Fibroblast of skin of left biceps (primary cell): Measurements from ENCODE around the gene ZFHX3.
A peak's percentile ranks its signal among the peaks of the same experiment; 100 is the strongest.

Source experiments
- DNase-seq, 2 experiments: peaks; one replicate each; pipeline ENCODE4 v3.0.0-alpha.2; 2013; ENCODE audit warnings: low read depth in 2 of 2

The ZFHX3 gene

DNA sequence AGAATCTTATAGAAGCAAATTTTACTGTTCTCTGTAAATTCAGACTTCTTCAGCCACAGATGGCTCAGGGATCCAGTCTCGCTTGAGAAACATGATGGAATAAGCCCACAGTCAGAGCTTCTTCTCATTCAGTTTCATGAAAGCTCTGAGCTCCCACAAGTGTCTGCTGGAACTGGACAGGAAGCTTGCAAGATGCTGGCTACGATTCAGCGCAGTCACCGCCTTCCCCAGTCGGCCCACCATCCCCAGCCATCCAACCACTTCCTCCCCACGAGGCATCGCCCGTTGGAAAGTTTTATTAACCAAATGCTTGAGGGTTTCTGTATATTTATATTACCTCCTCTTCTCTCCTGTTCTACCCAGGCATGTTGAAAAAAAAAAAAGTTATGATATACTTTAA lies 171.7 kb downstream of the ZFHX3 start:
- DNase-seq: peak; percentile 26 to 32

DNA sequence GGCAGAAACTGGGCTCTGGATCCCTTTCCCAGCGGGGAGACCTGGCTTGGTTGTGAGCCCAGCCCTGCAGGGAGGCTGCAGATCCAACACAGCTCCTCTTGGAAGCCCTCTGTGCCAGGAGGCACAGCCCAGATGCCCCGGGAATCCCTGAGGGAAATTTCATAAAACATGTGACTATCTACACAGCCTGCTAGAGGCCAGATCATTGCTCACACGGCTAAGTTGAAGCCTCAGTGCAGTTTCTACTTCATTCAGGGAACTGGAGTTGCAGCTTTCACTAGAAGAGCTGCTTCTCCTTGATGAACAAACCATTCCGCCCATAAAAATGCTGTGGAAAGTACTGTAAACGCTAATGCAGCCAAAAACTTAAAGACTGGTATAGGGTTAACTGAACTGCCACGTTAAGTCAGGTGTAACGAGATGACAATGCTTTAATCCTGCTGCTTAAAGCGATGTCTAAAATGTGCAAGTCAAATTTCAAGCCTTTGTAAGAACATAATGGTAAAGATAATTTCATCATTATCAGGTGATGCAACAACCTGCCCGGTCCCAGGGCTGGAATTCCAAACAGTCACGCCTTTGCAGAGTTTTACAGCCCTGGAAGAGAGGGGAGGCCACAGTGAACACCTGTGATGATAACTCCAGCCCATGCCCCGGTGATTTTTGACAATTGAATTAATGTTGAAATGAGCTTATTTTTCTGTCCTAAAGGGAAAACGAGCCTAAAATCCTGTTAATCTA lies 172.5 kb downstream of the ZFHX3 start:
- DNase-seq: no peak

DNA sequence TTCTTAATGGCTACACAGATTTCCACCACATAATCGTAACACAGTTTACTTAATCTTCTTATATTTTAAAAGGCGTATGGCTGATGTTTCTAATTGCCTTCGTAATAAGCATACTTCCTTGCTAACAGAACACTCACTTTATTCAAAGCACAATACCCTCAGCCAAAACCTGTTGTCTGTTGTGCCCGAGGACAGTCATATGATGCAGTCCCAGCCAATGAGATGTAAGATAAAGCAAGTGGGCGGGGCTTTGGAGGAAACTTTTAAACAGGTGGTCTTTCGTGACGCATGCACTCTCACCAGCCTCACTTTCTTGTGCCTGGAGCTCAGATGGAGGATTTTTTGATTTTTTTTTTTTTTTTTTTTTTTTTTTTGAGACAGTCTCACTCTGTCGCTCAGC lies 174.1 kb downstream of the ZFHX3 start:
- DNase-seq: no peak

DNA sequence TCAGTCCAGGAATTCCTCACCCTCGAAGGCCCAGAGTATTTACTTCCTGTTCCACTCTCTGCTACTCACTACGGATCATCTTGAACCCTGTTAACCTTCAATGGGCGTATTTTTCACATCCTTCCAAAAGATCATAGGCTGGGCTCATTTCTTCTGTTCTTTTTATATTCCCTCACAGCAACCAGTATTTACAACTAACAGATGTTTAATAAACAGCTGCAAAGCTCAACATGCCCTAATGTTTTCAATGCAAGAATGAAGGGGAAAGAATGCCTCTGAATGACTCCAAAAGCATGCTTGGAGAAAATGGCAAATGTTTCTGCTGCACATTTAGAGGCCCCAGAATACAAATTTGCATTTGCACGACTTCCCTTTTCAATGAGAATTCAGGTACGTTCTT lies 174.9 kb downstream of the ZFHX3 start:
- DNase-seq: no peak

DNA sequence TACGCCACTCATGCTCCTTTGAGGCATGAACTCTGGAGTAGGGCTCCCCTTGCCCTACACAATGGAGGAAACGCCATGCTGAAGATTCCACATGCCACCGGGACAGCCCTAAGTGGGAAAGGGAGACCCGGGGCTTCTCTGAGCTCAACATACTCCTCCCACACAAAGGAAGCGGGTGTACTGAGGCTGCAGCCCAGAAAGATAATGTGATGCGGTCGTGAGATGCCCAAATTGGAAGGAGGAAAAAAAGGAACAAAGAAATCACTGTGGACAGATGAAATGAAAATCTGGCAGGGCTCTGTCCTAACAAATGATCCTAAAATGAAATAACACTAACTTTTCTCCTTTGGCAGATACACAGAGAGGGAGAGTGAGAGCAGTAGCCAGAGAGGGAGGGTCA lies 182.1 kb downstream of the ZFHX3 start:
- no peak for DNase-seq

- no peak for DNase-seq
These were observed 182.7 kb downstream of the ZFHX3 start for GRCh38 chr16:72865258-72865657.

- DNase-seq: no peak
These were observed 183.6 kb downstream of the ZFHX3 start for GRCh38 chr16:72864130-72864833.

DNA sequence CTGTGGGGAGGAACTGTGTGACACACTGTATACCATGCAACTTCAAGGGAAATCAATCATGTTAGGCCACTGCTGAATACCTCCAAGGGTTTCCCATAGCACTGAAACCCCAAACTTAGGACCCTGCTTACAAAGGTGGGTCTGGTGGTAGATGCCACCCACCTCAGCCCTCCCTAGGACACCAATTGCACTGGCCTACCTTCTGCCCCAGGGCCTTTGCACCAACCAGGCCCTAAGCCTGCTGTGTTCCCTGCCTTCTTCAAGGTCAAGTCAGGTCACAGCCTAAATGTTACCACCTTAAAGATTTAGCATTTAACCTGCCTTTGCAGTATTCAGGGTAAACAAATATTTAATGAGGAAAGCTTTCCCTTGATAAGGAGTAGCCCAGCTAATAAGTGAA lies 185.8 kb downstream of the ZFHX3 start:
- no peak for DNase-seq

- DNase-seq: no peak
These were observed 187.0 kb downstream of the ZFHX3 start for GRCh38 chr16:72860726-72861562.

- DNase-seq: no peak
These were observed 188.3 kb downstream of the ZFHX3 start for GRCh38 chr16:72859581-72859980.

DNA sequence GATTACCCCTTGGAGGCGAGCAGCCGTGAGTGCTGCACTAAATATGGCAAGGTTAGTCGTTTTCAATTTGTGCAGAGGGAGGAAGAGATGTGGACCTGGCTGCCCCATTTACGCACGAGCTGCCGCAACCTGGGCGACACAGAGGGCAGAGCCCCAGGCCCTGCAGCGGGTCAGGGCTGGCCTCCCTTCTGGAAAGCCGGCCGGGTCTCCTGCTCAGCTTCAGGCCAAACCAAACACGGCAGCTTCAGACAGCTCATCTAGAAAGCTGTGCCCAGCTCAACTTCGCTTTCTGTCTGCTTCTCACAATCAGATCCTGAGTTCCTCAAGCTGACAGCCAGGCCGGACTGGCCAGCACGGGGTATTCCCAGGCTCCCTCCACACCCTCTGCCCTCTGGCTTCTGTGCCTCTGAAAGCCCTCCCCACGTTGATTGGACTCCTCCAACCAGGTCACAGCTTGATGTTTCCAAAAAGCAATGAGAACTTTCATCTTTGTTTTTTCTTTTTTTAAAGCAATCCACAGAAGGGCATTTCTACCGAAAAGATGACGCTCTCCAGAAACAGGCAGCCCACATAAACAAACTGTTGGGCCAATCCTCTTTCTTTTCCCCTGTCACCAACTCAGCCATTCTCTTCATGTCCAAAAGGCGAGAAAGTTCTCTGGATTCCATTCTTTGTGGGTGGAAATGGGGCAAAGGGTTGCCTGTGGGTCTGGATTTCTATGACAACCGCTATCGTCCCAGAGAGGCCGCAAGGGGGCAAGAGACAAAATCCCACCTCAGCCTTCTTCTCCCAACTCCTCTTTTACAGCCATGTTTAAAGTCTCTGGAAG lies 189.0 kb downstream of the ZFHX3 start:
- DNase-seq: no peak

GRCh38 chr16:72857834-72858664 lies 189.9 kb downstream of the ZFHX3 start:
- no peak for DNase-seq

GRCh38 chr16:72856797-72857196 lies 191.1 kb downstream of the ZFHX3 start:
- DNase-seq: no peak

- DNase-seq: no peak
These were observed 193.5 kb downstream of the ZFHX3 start for GRCh38 chr16:72854267-72854959.

DNA sequence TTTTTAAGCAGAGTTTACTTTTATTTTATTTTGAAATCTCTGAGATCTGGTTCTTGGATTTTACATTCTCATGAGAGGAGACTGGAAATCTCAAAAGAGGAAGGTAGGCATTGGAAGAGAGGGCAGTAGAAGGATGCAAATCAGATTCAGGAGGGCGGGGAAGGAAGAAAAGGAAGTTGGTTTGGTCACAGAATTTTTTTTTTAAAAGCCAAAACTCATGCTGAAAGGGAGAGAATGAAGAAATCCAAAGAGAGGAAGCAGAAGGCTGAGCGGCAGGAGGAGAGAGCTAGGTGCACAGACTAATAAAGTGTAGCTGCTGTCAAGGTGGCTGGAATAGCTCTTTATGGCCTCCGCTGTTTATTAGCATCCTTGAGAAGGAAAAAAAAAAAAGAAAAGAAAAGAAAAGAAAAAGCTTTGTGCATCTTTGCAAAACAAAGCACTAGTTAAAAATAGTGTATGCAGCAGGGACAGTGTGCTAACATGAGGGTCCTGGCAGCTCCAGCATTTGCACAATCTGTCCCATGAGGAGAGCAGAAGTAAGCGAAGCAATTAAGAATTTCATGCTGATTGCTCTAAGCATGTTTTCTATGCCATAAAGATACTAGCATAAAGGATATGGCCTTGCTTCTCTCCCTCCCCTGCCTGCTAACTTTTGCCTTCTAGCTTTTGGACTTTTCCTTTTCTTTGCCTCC lies 194.2 kb downstream of the ZFHX3 start:
- no peak for DNase-seq

DNA sequence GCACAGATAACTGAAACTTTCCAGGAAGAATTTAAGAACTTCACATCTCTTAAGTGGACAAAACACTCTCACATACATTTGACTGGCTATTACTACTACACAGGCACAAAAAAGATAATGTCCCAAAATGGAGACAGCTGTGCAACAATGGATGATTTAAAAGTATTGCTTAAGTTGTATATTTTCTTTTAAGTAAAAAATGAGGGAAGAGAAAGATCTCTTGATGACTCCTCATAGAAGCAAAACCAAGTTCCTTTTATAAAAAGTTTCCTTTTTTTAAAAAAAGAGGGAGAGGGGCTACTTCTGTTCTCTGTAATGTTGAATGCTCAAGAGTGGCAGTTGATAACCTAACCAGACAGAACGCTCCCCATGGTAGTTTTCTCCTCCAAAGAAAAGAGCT lies 195.5 kb downstream of the ZFHX3 start:
- no peak for DNase-seq

DNA sequence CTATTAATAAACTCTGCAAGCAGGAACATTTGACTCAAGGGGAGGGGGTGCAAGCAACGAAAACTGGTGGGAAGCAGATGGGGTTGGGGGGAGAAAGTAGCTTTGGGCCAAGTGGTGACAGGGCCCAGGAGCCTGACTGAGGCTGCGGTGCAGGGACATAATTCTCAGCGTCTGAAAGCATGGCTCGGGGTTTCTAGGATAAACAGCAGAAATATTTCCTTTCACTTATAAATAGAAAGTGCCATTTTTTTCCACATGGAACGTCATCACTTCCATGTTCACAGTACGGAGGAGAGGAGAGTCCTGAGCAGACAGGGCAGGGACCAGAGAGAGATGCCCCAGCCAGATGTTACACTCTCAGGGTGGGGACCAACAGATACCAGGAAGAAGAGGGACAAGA lies 197.1 kb downstream of the ZFHX3 start:
- DNase-seq: peak; percentile 37 to 38

DNA sequence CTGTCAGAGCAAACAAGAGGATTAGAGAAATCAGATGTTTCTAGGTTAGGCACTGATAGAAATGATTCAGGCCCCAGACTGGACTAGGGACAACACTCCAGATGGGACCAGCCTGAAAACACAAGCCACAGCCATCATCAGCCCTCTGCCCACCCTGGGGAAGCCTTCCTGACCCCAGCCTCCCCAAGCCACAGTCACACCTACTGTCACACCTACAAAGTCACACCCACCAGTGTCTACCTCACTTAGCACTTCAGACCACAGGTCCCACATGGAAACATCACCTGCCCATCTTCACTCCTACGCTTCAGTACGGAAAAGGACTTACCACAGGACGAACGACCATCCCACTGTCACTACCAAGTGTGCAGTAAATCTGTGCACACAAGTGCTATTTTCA lies 197.9 kb downstream of the ZFHX3 start:
- no peak for DNase-seq
